ENCODE results near the gene ERC1. TPM values are rescaled to one million over a fixed set of nuclear protein-coding genes. Genes with fewer than 3 reads are reported as not detected.

The ERC1 gene
- total RNA-seq, 4 donors from 2014 or later: 58.0 to 83.2 (median 73.5) TPM

DNA sequence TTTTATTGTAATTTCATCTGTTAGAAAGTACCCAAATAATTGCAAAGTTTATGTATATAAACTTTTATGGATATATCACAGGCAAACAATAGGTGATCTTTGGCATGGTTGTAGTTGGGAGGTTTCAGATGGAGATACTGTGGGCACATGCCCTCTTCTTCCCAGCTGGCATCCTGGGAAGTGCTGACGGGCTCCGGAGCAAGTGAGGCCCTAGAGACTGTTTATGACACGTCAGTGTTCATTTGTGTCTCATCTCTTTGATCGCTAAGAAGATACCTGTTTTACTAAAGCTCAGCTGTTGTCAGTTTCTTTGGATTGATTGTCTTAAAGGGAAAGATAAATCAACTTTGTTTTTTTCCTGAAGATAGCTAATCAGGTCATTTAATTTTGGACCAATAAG is 315.8 kb downstream of the ERC1 start:
- no peak overlapping the region for H3K4me3 ChIP-seq
- no peaks in the 10 kb centered on the region for H3K36me3 ChIP-seq
- TF ChIP-seq, protein P1, sequence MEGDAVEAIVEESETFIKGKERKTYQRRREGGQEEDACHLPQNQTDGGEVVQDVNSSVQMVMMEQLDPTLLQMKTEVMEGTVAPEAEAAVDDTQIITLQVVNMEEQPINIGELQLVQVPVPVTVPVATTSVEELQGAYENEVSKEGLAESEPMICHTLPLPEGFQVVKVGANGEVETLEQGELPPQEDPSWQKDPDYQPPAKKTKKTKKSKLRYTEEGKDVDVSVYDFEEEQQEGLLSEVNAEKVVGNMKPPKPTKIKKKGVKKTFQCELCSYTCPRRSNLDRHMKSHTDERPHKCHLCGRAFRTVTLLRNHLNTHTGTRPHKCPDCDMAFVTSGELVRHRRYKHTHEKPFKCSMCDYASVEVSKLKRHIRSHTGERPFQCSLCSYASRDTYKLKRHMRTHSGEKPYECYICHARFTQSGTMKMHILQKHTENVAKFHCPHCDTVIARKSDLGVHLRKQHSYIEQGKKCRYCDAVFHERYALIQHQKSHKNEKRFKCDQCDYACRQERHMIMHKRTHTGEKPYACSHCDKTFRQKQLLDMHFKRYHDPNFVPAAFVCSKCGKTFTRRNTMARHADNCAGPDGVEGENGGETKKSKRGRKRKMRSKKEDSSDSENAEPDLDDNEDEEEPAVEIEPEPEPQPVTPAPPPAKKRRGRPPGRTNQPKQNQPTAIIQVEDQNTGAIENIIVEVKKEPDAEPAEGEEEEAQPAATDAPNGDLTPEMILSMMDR (IDR thresholded peaks at IDR 0.05): no peak
- no peak for TF ChIP-seq POLR2A (IDR thresholded peaks at IDR 0.05)
- no peak for TF ChIP-seq EP300 (IDR thresholded peaks at IDR 0.05)
- H3K4me1 ChIP-seq: peaks cover 0 to 27% (median 8%) of the 10 kb centered on the region in 4 donors
- H3K27ac ChIP-seq: no peak overlapping the region
- no peaks in the 10 kb centered on the region for H3K27me3 ChIP-seq
- 82 to 87% methylated on average over 4 of the region's 4 CpGs for WGBS, 2 donors
- H3K9me3 ChIP-seq: no peaks in the 10 kb centered on the region
- no peak for DNase-seq (ENCODE audit: low spot score in 2 of 2)

DNA sequence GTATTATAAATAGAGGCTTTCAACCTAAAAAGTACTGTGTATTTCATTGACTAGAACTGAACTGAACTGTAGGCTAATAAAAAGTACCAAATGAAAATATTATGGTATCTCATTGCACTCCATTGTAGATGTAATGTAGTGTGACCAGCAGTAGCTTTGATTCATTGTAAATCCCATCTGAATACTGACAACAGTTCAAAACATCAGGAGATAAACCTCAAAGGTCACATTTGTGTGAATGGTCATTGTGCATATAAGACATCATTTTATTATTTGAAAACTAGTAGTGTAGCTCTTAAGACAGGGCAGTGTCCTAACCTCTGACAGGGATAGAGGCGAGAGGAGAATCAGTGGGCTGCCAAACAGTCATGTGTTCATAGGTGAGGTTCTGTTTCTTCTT is 316.8 kb downstream of the ERC1 start:
- H3K27me3 ChIP-seq: no peaks in the 10 kb centered on the region
- H3K36me3 ChIP-seq: no peaks in the 10 kb centered on the region
- WGBS, 2 donors: 87 to 93% methylated on average over 1 of the region's 1 CpG
- no peaks in the 10 kb centered on the region for H3K9me3 ChIP-seq
- no peak overlapping the region for H3K27ac ChIP-seq
- TF ChIP-seq POLR2A (IDR thresholded peaks at IDR 0.05) (no peak), EP300 (IDR thresholded peaks at IDR 0.05) (no peak)
- TF ChIP-seq, protein P1 (IDR thresholded peaks at IDR 0.05): no peak
- DNase-seq (ENCODE audit: low spot score in 2 of 2): no peak
- H3K4me3 ChIP-seq: no peak overlapping the region
- peaks cover 0 to 27% (median 8%) of the 10 kb centered on the region in 4 donors for H3K4me1 ChIP-seq

DNA sequence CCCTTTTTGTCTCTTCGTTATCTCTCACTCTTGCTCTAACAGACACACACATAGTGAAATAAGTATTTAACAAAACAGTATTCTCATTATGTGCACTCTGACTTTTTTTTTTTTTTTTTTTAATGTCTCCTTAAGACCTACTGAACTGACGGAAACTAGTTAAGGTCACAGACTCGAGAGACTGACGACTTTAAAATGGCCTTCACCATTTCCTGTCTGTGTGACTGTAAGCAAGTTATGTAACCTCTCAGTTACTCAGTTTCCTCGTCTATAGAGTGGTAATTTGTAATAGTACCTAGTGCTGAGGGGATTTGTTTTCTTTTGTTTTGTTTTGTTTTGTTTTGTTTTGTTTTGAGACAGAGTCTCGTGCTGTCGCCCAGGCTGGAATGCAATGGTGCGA is 318.6 kb downstream of the ERC1 start:
- H3K36me3 ChIP-seq: peaks cover 0 to 15% (median 0%) of the 10 kb centered on the region in 3 donors
- no peak overlapping the region for H3K27ac ChIP-seq
- H3K4me1 ChIP-seq: peaks cover 0 to 27% (median 8%) of the 10 kb centered on the region in 4 donors
- no peak for DNase-seq (ENCODE audit: low spot score in 2 of 2)
- peaks cover 0 to 5% (median 2%) of the 10 kb centered on the region in 4 donors for H3K9me3 ChIP-seq
- no peak overlapping the region for H3K4me3 ChIP-seq
- 77 to 81% methylated on average over 8 of the region's 8 CpGs for WGBS, 2 donors
- TF ChIP-seq EP300 (IDR thresholded peaks at IDR 0.05) (no peak), POLR2A (IDR thresholded peaks at IDR 0.05) (no peak)
- TF ChIP-seq, protein P1 (IDR thresholded peaks at IDR 0.05): no peak
- H3K27me3 ChIP-seq: no peaks in the 10 kb centered on the region

DNA sequence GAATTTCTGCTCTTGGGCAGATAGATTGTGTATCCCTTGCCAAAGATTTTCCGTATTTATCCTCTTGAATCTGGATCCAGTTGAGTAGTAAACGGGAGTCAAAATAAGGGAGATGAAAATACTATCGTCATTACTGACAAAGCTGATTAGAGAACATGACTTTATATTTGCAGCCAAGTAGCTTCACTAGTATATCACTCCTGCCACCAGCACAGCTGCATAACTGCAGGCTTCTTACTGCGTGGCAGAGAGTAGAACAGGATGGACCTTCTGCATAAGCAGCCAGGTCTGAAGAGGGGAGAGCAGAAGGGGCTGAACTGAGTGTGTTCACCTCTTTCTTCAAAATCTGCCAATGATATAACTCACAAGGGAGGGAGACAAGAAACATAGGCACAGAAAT is 319.6 kb downstream of the ERC1 start:
- H3K4me1 ChIP-seq: peaks cover 0 to 18% (median 5%) of the 10 kb centered on the region in 4 donors
- no peak overlapping the region for H3K27ac ChIP-seq
- H3K4me3 ChIP-seq: no peak overlapping the region
- peaks cover 0 to 10% (median 4%) of the 10 kb centered on the region in 4 donors for H3K9me3 ChIP-seq
- TF ChIP-seq EP300 (IDR thresholded peaks at IDR 0.05) (no peak), POLR2A (IDR thresholded peaks at IDR 0.05) (no peak)
- TF ChIP-seq, protein P1 (IDR thresholded peaks at IDR 0.05): no peak
- 73 to 78% methylated on average over 4 of the region's 4 CpGs for WGBS, 2 donors
- H3K36me3 ChIP-seq: peaks cover 0 to 24% (median 0%) of the 10 kb centered on the region in 3 donors
- DNase-seq (ENCODE audit: low spot score in 2 of 2): no peak
- H3K27me3 ChIP-seq: no peaks in the 10 kb centered on the region

DNA sequence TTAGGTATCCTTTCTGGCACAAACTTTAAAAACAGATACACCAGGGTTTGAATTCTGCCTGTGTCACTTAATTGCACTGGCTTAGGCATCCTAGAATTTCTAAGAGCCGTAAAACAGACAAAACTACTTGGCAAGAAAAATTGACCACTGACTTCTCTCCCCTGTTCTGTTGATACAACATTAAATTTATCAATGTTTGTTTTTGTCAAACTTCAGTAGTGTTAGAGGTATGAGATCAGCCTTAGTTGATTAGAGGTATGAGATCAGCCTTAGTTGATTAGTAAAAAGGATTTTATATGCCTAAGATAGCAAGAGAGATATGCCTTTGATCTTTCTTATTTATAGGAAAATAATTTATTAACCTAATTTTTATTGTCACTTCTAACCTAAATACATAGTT is 320.1 kb downstream of the ERC1 start:
- H3K27ac ChIP-seq: no peak overlapping the region
- H3K27me3 ChIP-seq: no peaks in the 10 kb centered on the region
- peaks cover 0 to 14% (median 5%) of the 10 kb centered on the region in 4 donors for H3K4me1 ChIP-seq
- DNase-seq (ENCODE audit: low spot score in 2 of 2): no peak
- no peak for TF ChIP-seq POLR2A (IDR thresholded peaks at IDR 0.05)
- TF ChIP-seq EP300 (IDR thresholded peaks at IDR 0.05): no peak
- TF ChIP-seq, protein P1 (IDR thresholded peaks at IDR 0.05): no peak
- no peak overlapping the region for H3K4me3 ChIP-seq
- peaks cover 0 to 10% (median 4%) of the 10 kb centered on the region in 4 donors for H3K9me3 ChIP-seq
- WGBS, 2 donors: 68 to 73% methylated on average over 1 of the region's 1 CpG
- H3K36me3 ChIP-seq: peaks cover 0 to 24% (median 0%) of the 10 kb centered on the region in 3 donors

Data from tibial nerve (tissue), 4 donors.